Testis (tissue), 3 donors: Measurements from ENCODE around the gene VAPB. TPM values are rescaled to one million over a fixed set of nuclear protein-coding genes. Genes with fewer than 3 reads are reported as not detected.
A peak's percentile ranks its signal among the peaks of the same experiment; 100 is the strongest.

Experiments
- DNase-seq: peaks from one replicate; pipeline ENCODE4 v3.0.0-alpha.2; 2019
- H3K27ac ChIP-seq, 2 donors: fragments of 200-600 bp; sonication (generic); one replicate each; pipeline ENCODE4 v1.5.1; 2019
- H3K27me3 ChIP-seq: fragments of 200-600 bp; sonication (generic); one replicate; pipeline ENCODE4 v1.5.1; 2019
- H3K36me3 ChIP-seq: fragments of 200-600 bp; sonication (generic); one replicate; pipeline ENCODE4 v1.5.1; 2017; ENCODE audit warnings: low read depth; ENCODE audit errors: missing control alignments
- H3K4me1 ChIP-seq: fragments of 200-600 bp; sonication (generic); one replicate; pipeline ENCODE4 v1.5.1; 2019
- H3K4me3 ChIP-seq, 2 donors: fragments of 200-600 bp; sonication (generic); one replicate each; pipeline ENCODE4 v1.5.1; 2017 to 2019
- H3K9me3 ChIP-seq: fragments of 200-600 bp; sonication (generic); one replicate; pipeline ENCODE4 v1.5.1; 2017
- POLR2A ChIP-seq: fragments of 450-650 bp; IDR thresholded peaks from one replicate; pipeline ENCODE4 v1.6.1; 2017; ENCODE audit warnings: antibody characterized with exemption, mild to moderate bottlenecking, moderate library complexity
- WGBS, 2 donors: methylation state at CpG; one replicate each; pipeline ENCODE4 v1.1.5; 2018; 5-methylcytosine and 5-hydroxymethylcytosine counted together
- intact Hi-C: fragments of 100-400 bp; cut with DNase I; formaldehyde crosslinking; loops from one replicate; pipeline ENCODE4 v1.15.1; 2023; ENCODE audit warnings: low total_unique reads
- polyA plus RNA-seq: library from polyadenylated mRNA; stranded (reverse); fragments of 350-450 nt; fragmentation: Illumina TruSeq; extraction: RNeasy Lipid Tissue Mini Kit (QIAGEN cat#74804); gene quantifications from one replicate; pipeline ENCODE4 v1.2.3, GENCODE V29; 2014; ENCODE audit warnings: low read depth, low replicate concordance; ENCODE audit not compliant: insufficient read depth
- total RNA-seq, 2 donors: library from RNA; depleted of rRNA; stranded (reverse); fragments of >200 nt; gene quantifications; one replicate each; pipeline ENCODE4 v1.2.3, GENCODE V29; 2016
- TF ChIP-seq, protein P1 (sequence below), 3 experiments: fragments of 450-650 bp in 2 of 3; fragments of 200-600 bp in 1 of 3; sonication (generic) in 1 of 3; IDR thresholded peaks; one replicate each; pipeline ENCODE4 v1.5.1; 2016 to 2019; ENCODE audit warnings: antibody characterized with exemption in 3 of 3, mild to moderate bottlenecking in 2 of 3, moderate library complexity in 1 of 3

VAPB gene
- total and polyA plus RNA-seq, 3 donors from 2014 or later = 23.5 to 31.4 (median 23.8) TPM

DNA sequence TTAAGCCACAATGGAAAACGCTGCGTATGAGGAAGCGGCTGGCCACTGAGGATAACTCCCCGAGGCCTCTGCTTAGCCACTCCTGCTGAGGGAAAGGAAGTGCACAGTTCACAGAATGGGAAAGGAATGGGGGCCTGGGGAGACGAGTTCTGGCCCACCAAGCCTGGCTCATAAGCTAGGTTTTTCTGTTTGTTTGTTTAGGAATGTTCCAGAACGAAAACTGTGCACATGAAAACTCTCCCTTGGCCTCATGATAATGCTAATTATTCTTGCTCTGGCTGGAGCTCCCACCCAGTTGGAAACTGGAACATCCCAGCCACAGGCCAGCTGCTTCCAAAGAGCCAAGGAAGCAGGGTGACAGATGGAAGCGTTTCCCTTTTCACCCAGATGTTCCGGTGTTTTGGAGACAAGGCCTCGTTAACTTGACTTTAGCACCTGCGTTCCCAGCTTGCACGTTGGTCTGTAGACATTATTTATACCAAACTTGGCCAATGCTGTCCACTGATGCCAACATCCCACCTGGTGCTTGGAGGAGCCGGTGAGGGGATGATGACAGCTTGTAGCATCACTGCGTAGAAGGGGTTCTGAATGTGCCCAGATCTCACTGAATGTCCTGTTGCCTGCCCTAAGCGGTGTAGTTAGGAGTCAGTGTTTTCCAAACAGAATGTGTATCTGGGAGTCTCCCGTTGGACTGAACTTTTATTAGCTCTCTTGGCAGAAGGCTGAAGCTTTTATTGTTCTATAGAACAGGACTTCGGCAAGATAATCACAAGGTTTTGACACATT, 91.7 kb downstream of the VAPB start:
- Histone ChIP-seq H3K4me1 (no peaks in the 10 kb centered on the region), H3K27ac (no peak overlapping the region), H3K4me3 (no peak overlapping the region), H3K9me3 (no peaks in the 10 kb centered on the region), H3K36me3 (no peaks in the 10 kb centered on the region), H3K27me3 (no peaks in the 10 kb centered on the region)
- DNase-seq = no peak
- WGBS, 2 donors = 56 to 68% methylated on average over 12 to 16 of the region's 16 CpGs
- intact Hi-C loops = no loop called here
- TF ChIP-seq, protein P1, sequence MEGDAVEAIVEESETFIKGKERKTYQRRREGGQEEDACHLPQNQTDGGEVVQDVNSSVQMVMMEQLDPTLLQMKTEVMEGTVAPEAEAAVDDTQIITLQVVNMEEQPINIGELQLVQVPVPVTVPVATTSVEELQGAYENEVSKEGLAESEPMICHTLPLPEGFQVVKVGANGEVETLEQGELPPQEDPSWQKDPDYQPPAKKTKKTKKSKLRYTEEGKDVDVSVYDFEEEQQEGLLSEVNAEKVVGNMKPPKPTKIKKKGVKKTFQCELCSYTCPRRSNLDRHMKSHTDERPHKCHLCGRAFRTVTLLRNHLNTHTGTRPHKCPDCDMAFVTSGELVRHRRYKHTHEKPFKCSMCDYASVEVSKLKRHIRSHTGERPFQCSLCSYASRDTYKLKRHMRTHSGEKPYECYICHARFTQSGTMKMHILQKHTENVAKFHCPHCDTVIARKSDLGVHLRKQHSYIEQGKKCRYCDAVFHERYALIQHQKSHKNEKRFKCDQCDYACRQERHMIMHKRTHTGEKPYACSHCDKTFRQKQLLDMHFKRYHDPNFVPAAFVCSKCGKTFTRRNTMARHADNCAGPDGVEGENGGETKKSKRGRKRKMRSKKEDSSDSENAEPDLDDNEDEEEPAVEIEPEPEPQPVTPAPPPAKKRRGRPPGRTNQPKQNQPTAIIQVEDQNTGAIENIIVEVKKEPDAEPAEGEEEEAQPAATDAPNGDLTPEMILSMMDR (IDR thresholded peaks at IDR 0.05) = no peak
- TF ChIP-seq POLR2A = no peak

DNA sequence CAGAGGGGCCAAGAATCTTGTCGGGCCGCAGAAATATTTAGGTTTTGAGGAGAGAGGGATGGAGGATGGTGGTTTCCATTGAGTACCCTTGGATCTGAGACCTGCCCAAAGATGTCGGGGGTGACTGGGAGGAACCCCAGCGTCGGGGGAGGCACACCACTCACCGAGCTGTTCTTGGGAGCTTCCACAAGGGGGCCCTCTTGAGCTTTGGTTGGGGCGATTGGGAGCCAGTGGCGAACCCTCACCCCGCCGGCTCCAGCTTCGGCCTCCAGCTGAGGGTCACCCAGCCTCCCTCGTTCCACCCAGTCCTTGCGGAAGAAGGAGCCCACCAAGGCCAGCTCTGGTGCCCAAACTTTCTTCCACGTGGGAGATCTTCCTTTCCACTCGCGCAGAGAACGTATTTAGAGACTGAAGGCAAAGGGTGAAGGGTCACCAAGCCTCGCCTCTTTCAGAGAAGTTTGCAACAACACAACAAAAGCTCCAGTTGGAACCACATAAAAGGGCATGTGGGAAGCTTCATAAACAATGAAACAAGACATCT, 92.5 kb downstream of the VAPB start:
- H3K27ac ChIP-seq = no peak overlapping the region
- TF ChIP-seq, protein P1 (IDR thresholded peaks at IDR 0.05) = peak in 2 of 3 experiments; percentile 57 to 62
- TF ChIP-seq POLR2A = no peak
- intact Hi-C loops = no loop called here
- H3K27me3 ChIP-seq = no peaks in the 10 kb centered on the region
- no peaks in the 10 kb centered on the region for H3K36me3 ChIP-seq
- WGBS, 2 donors = 26 to 41% methylated on average over 16 to 18 of the region's 18 CpGs
- no peaks in the 10 kb centered on the region for H3K9me3 ChIP-seq
- H3K4me3 ChIP-seq = no peak overlapping the region
- peak; percentile 65 for DNase-seq
- no peaks in the 10 kb centered on the region for H3K4me1 ChIP-seq

DNA sequence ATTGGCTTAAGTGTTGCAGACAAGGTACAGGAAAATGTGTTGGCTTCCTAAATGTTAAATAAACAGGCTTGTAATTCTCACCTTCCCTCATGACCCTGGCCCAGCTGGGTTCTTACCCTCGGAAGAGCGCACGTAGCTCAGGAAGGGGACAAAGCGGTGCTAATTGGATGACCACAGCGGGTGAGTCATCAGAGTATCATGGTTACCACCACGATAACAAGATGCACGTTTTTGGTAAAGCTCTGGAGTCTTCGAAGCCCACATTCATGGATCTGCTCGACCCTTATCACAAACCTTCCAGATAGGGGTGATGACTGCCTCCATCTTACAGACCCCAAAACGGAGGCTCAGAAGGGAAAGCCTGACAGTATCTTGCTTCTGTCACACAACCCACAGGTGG, 93.4 kb downstream of the VAPB start:
- 72 to 82% methylated on average over 10 of the region's 10 CpGs for WGBS, 2 donors
- DNase-seq = no peak

DNA sequence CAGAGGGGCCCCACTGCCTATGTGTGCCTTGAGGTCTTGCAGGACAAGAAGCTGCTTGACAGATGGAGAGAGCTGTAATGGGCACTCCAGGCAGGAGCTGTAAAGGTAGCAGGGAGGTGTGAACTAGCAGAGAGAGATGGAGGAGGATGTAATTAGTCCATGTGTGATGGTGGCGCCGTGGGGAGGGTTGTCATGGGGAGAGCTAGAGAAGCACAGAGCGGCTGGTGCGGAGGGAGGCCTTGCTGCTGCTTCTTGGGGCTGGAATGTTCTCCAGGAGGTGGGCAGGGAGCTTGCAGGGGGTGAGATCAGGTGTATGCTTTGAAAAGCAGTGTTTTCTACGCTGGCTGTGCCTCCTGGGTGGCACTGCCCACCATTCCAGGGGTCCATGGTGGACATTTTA, 94.0 kb downstream of the VAPB start:
- TF ChIP-seq POLR2A = no peak
- TF ChIP-seq, protein P1 (IDR thresholded peaks at IDR 0.05) = no peak
- H3K27me3 ChIP-seq = no peaks in the 10 kb centered on the region
- no peak for DNase-seq
- 82 to 86% methylated on average over 5 of the region's 5 CpGs for WGBS, 2 donors
- H3K27ac ChIP-seq = no peak overlapping the region
- no peak overlapping the region for H3K4me3 ChIP-seq
- H3K9me3 ChIP-seq = no peaks in the 10 kb centered on the region
- intact Hi-C loops = no loop called here
- no peaks in the 10 kb centered on the region for H3K36me3 ChIP-seq
- H3K4me1 ChIP-seq = no peaks in the 10 kb centered on the region

More for the DNA sequence above, 93.4 kb downstream of the VAPB start:
- no peaks in the 10 kb centered on the region for H3K9me3 ChIP-seq
- no peak overlapping the region for H3K4me3 ChIP-seq
- TF ChIP-seq, protein P1 (IDR thresholded peaks at IDR 0.05) = no peak
- TF ChIP-seq POLR2A = no peak
- no peaks in the 10 kb centered on the region for H3K27me3 ChIP-seq
- no peaks in the 10 kb centered on the region for H3K36me3 ChIP-seq
- intact Hi-C loops = no loop called here
- H3K27ac ChIP-seq = no peak overlapping the region
- H3K4me1 ChIP-seq = no peaks in the 10 kb centered on the region
